ENCODE results near the gene SLC44A3.

SLC44A3 gene

GRCh38 chr1:94912263-94913184 lies 92.4 kb downstream of the SLC44A3 start:
- no peak for DNase-seq

- DNase-seq = no peak
These were observed 97.1 kb downstream of the SLC44A3 start for GRCh38 chr1:94917251-94917650.

- DNase-seq = no peak
These were observed 99.3 kb downstream of the SLC44A3 start for GRCh38 chr1:94919241-94920030.

GRCh38 chr1:94920061-94920460 lies 99.9 kb downstream of the SLC44A3 start:
- DNase-seq = no peak

- no peak for DNase-seq
These were observed 101.8 kb downstream of the SLC44A3 start for GRCh38 chr1:94921977-94922376.

GRCh38 chr1:94922761-94923331 lies 102.7 kb downstream of the SLC44A3 start:
- no peak for DNase-seq

GRCh38 chr1:94925004-94925403 lies 104.8 kb downstream of the SLC44A3 start:
- DNase-seq = no peak

GRCh38 chr1:94925561-94926125 lies 105.5 kb downstream of the SLC44A3 start:
- no peak for DNase-seq

- no peak for DNase-seq
These were observed 106.2 kb downstream of the SLC44A3 start for GRCh38 chr1:94926126-94926914.

- DNase-seq = peak; percentile 15 to 30 (median 24)
These were observed 106.8 kb downstream of the SLC44A3 start, which contains the start of gene CNN3 for GRCh38 chr1:94926915-94927404. TSS of gene CNN3 (minus strand) at chr1:94927110. CDS start at chr1:94926894, 216 bp downstream.

GRCh38 chr1:94927405-94928175 lies 107.4 kb downstream of the SLC44A3 start:
- no peak for DNase-seq

GRCh38 chr1:94928293-94928939 lies 108.3 kb downstream of the SLC44A3 start:
- no peak for DNase-seq

- DNase-seq = no peak
These were observed 109.4 kb downstream of the SLC44A3 start for GRCh38 chr1:94929351-94930217.

GRCh38 chr1:94931254-94931841 lies 111.2 kb downstream of the SLC44A3 start:
- no peak for DNase-seq

GRCh38 chr1:94934551-94934950 lies 114.4 kb downstream of the SLC44A3 start:
- no peak for DNase-seq

GRCh38 chr1:94935034-94935433 lies 114.9 kb downstream of the SLC44A3 start:
- no peak for DNase-seq

- DNase-seq = no peak
These were observed 115.3 kb downstream of the SLC44A3 start for GRCh38 chr1:94935476-94935875.

- DNase-seq = no peak
These were observed 116.9 kb downstream of the SLC44A3 start for GRCh38 chr1:94936861-94937620.
